ENCODE measurements around the gene C12orf56.

C12orf56 gene

DNA sequence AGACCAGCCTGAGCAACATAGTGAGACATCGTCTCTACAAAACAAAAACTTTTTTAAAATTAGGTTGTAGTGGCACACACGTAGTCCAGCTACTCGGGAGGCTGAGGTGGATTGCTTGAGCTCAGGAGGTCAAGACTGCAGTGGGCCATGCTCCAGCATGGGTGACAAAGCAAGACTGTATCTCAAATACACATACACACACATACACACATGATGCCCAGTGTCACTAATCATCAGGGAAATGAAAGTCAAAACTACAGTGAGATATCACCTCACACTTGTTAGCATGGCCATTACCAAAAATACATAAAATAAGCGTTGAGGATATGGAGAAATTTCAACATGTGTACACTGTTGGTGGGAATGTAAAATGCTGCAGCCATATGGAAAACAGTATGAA, 135.3 kb downstream of the C12orf56 start:
- TF ChIP-seq FOXM1 (IDR thresholded peaks at IDR 0.05; ENCODE audit: borderline replicate concordance, low read depth): no peak
- no peak for TF ChIP-seq CREB1 (IDR thresholded peaks at IDR 0.05; ENCODE audit: low read depth)
- TF ChIP-seq, protein P1, sequence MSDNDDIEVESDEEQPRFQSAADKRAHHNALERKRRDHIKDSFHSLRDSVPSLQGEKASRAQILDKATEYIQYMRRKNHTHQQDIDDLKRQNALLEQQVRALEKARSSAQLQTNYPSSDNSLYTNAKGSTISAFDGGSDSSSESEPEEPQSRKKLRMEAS (IDR thresholded peaks at IDR 0.05): no peak
- no peak for TF ChIP-seq CEBPB (IDR thresholded peaks at IDR 0.05)
- no peak for TF ChIP-seq RAD21 (IDR thresholded peaks at IDR 0.05; ENCODE audit: low read depth)
- TF ChIP-seq TCF12 (IDR thresholded peaks at IDR 0.05; ENCODE audit: low read depth): no peak
- TF ChIP-seq ZBTB7A (IDR thresholded peaks at IDR 0.05; ENCODE audit: low read depth): no peak
- TF ChIP-seq EGR1 (IDR thresholded peaks at IDR 0.05): no peak
- no peak for TF ChIP-seq EP300 (IDR thresholded peaks at IDR 0.05; ENCODE audit: borderline replicate concordance)
- TF ChIP-seq TAF1 (IDR thresholded peaks at IDR 0.05; ENCODE audit: low read depth): no peak
- TF ChIP-seq, protein P2, sequence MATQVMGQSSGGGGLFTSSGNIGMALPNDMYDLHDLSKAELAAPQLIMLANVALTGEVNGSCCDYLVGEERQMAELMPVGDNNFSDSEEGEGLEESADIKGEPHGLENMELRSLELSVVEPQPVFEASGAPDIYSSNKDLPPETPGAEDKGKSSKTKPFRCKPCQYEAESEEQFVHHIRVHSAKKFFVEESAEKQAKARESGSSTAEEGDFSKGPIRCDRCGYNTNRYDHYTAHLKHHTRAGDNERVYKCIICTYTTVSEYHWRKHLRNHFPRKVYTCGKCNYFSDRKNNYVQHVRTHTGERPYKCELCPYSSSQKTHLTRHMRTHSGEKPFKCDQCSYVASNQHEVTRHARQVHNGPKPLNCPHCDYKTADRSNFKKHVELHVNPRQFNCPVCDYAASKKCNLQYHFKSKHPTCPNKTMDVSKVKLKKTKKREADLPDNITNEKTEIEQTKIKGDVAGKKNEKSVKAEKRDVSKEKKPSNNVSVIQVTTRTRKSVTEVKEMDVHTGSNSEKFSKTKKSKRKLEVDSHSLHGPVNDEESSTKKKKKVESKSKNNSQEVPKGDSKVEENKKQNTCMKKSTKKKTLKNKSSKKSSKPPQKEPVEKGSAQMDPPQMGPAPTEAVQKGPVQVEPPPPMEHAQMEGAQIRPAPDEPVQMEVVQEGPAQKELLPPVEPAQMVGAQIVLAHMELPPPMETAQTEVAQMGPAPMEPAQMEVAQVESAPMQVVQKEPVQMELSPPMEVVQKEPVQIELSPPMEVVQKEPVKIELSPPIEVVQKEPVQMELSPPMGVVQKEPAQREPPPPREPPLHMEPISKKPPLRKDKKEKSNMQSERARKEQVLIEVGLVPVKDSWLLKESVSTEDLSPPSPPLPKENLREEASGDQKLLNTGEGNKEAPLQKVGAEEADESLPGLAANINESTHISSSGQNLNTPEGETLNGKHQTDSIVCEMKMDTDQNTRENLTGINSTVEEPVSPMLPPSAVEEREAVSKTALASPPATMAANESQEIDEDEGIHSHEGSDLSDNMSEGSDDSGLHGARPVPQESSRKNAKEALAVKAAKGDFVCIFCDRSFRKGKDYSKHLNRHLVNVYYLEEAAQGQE (IDR thresholded peaks at IDR 0.05; ENCODE audit: low read depth): no peak
- TF ChIP-seq, protein P3, sequence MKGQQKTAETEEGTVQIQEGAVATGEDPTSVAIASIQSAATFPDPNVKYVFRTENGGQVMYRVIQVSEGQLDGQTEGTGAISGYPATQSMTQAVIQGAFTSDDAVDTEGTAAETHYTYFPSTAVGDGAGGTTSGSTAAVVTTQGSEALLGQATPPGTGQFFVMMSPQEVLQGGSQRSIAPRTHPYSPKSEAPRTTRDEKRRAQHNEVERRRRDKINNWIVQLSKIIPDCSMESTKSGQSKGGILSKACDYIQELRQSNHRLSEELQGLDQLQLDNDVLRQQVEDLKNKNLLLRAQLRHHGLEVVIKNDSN (IDR thresholded peaks at IDR 0.05): no peak
- no peak for TF ChIP-seq YY1 (IDR thresholded peaks at IDR 0.05; ENCODE audit: low read depth)
- TF ChIP-seq TEAD4 (IDR thresholded peaks at IDR 0.05): no peak

DNA sequence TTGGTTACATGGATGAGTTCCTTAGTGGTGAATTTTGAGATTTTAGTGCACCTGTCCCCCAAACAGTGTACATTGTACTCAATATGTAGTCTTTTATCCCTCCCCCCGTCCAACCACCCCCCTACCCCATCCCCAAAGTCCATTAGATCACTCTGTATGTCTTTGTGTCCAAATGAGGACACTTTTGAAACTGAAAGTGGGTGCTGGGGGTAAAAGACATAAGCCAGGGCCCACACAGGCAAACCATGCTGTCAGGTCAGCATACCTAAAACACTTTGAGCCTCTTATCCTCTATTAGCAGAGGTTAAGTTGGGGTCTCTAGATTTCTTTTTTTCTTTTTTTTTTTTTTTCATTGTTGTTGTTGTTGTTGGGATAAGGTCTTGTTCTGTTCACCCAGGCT, 137.2 kb downstream of the C12orf56 start:
- TF ChIP-seq TEAD4 (IDR thresholded peaks at IDR 0.05) (no peak), EGR1 (IDR thresholded peaks at IDR 0.05) (no peak), TCF12 (IDR thresholded peaks at IDR 0.05; ENCODE audit: low read depth) (no peak)
- TF ChIP-seq, protein P2 (IDR thresholded peaks at IDR 0.05; ENCODE audit: low read depth): no peak
- TF ChIP-seq, protein P1 (IDR thresholded peaks at IDR 0.05): no peak

DNA sequence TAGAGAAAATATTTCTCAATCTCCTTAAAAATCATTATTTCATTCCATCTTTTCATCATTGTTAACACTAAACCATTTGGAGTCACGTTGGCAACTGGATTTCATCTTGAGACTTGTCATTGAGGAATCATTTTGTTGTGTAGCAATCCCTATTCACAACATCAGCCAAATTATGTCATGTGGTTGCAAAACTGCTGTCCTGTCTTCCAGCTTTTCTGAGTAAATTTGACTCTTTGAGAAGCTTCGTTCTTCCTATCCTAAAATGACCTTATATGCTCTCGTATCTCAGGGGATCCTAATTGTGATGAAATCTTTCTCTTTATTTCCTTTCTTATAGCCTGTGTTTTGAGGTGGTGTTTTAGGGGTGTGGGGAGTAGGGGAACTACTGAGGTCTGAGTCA, 137.9 kb downstream of the C12orf56 start:
- TF ChIP-seq, protein P1 (IDR thresholded peaks at IDR 0.05): no peak
- no peak for TF ChIP-seq NFIC (IDR thresholded peaks at IDR 0.05)

DNA sequence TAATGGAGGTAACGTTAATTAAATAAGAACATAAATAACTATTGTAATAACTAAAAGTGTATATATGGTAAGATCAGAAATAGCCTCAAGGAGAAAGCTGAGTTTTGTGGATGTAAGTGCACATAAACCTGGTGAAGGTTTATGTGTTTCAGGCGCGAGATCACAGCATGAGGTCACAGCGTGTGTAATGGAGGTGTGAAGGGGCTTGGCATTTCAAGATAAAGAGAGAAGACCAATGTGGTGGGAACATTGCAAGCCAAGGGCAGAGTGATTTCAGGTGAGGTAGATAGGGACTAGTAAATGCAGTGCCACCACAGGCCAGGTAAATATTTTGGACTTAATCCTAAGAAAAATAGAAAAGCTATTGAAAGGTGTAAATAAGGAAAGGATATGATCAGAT, 146.7 kb downstream of the C12orf56 start:
- TF ChIP-seq, protein P2 (IDR thresholded peaks at IDR 0.05; ENCODE audit: low read depth): no peak
- TF ChIP-seq EGR1 (IDR thresholded peaks at IDR 0.05) (no peak), YY1 (IDR thresholded peaks at IDR 0.05; ENCODE audit: low read depth) (no peak)

DNA sequence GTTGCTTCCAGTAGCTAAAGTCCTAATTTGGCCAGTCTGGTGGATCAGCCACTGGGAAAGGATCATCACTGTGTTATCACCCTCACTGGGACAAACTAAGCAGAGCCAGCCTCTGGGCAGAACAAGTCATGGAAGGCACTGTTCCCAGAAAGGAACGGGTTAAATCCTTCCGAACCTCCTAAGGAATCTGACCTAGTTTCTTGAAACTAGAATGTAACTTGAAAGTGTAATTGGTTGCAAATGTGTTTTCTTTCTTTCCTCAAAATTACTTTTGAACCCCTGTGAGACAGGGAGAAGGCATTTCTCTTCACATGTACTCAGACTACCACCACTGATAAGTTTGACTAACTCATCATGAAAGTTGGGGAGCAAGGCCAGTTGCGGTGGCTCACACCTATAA, 149.8 kb downstream of the C12orf56 start:
- no peak for TF ChIP-seq TEAD4 (IDR thresholded peaks at IDR 0.05)
- TF ChIP-seq YY1 (IDR thresholded peaks at IDR 0.05; ENCODE audit: low read depth): no peak
- TF ChIP-seq ZBTB7A (IDR thresholded peaks at IDR 0.05; ENCODE audit: low read depth): no peak
- no peak for TF ChIP-seq NFIC (IDR thresholded peaks at IDR 0.05)
- TF ChIP-seq TCF12 (IDR thresholded peaks at IDR 0.05; ENCODE audit: low read depth): no peak
- TF ChIP-seq CEBPB (IDR thresholded peaks at IDR 0.05): no peak
- TF ChIP-seq, protein P2 (IDR thresholded peaks at IDR 0.05; ENCODE audit: low read depth): no peak
- TF ChIP-seq CREB1 (IDR thresholded peaks at IDR 0.05; ENCODE audit: low read depth): no peak
- TF ChIP-seq FOXM1 (IDR thresholded peaks at IDR 0.05; ENCODE audit: borderline replicate concordance, low read depth): no peak
